AG08396 (cell line): ENCODE measurements around the gene OLIG2.
A peak's percentile ranks its signal among the peaks of the same experiment; 100 is the strongest.

ENCODE experiments used
- DNase-seq: peaks from one replicate; pipeline ENCODE4 v3.0.0; 2012; ENCODE audit warnings: low spot score, mixed read lengths

The OLIG2 gene

GRCh38 chr21:33064623-33065390 is 39.1 kb downstream of the OLIG2 start:
- no peak for DNase-seq

GRCh38 chr21:33067043-33067442 is 41.3 kb downstream of the OLIG2 start:
- DNase-seq, result no peak

GRCh38 chr21:33067457-33067856 is 41.7 kb downstream of the OLIG2 start:
- DNase-seq, result no peak

GRCh38 chr21:33069243-33069642 is 43.5 kb downstream of the OLIG2 start:
- no peak for DNase-seq

- no peak for DNase-seq
Observed at GRCh38 chr21:33069645-33069993, 43.9 kb downstream of the OLIG2 start.

GRCh38 chr21:33069994-33070743 is 44.4 kb downstream of the OLIG2 start, which contains the start of gene OLIG1:
TSS of gene OLIG1 (plus strand) at chr21:33070141. CDS start at chr21:33070247, 106 bp downstream.
- DNase-seq, result peak; percentile 35

- no peak for DNase-seq
Observed at GRCh38 chr21:33070744-33070997, 44.9 kb downstream of the OLIG2 start.

GRCh38 chr21:33070998-33071769 is 45.4 kb downstream of the OLIG2 start:
- no peak for DNase-seq

- DNase-seq, result no peak
Observed at GRCh38 chr21:33071770-33072306, 46.1 kb downstream of the OLIG2 start.

GRCh38 chr21:33073636-33074035 is 47.9 kb downstream of the OLIG2 start:
- no peak for DNase-seq

- no peak for DNase-seq
Observed at GRCh38 chr21:33075128-33075527, 49.4 kb downstream of the OLIG2 start.

GRCh38 chr21:33075596-33076195 is 50.0 kb downstream of the OLIG2 start:
- no peak for DNase-seq

- DNase-seq, result no peak
Observed at GRCh38 chr21:33076600-33077329, 51.0 kb downstream of the OLIG2 start.
